K562 (cell line): ENCODE results near the gene RPUSD2. TPM values are rescaled to one million over a fixed set of nuclear protein-coding genes. Genes with fewer than 3 reads are reported as not detected.

Source experiments
- BHLHE40 ChIP-seq: IDR thresholded peaks from 2 replicates; pipeline ENCODE4 v1.6.1; 2011; ENCODE audit warnings: low read length, improper control_type of control experiment
- CBFA2T3 ChIP-seq: fragments of 450-650 bp; IDR thresholded peaks from 2 replicates; pipeline ENCODE4 v1.6.1; 2017
- CBX1 ChIP-seq: sonication (generic); IDR thresholded peaks from 2 replicates; pipeline ENCODE4 v1.6.1; 2016; ENCODE audit warnings: antibody characterized with exemption, low read depth, mild to moderate bottlenecking
- DACH1 ChIP-seq: fragments of 450-650 bp; IDR thresholded peaks from 2 replicates; pipeline ENCODE4 v1.6.1; 2018; ENCODE audit not compliant: partially characterized antibody
- DEAF1 ChIP-seq: fragments of 450-650 bp; formaldehyde crosslinking; IDR thresholded peaks from 2 replicates; pipeline ENCODE4 v1.4.0; 2020; ENCODE audit warnings: mild to moderate bottlenecking, moderate library complexity
- EP400 ChIP-seq: fragments of 450-650 bp; IDR thresholded peaks from 2 replicates; pipeline ENCODE4 v1.6.1; 2017; ENCODE audit warnings: antibody characterized with exemption, mild to moderate bottlenecking, moderate library complexity
- ESRRB ChIP-seq: fragments of 250-450 bp; sonication (Bioruptor Pico); IDR thresholded peaks from 2 replicates; pipeline ENCODE4 v1.5.0; 2020; ENCODE audit warnings: mild to moderate bottlenecking, moderate library complexity, borderline replicate concordance
- HINFP ChIP-seq: fragments of 450-650 bp; conservative IDR thresholded peaks from 2 replicates; pipeline ENCODE4 v1.6.1; 2016; ENCODE audit warnings: missing genetic modification characterization, low read depth, mild to moderate bottlenecking, control low read depth, missing compliant biosample characterization
- IRF9 ChIP-seq: fragments of 450-650 bp; IDR thresholded peaks from 2 replicates; pipeline ENCODE4 v1.6.1; 2016; ENCODE audit warnings: missing biosample characterization, missing genetic modification characterization
- MCM2 ChIP-seq: fragments of 450-650 bp; IDR thresholded peaks from 2 replicates; pipeline ENCODE4 v1.6.1; 2017; ENCODE audit warnings: low read depth, mild to moderate bottlenecking
- NCOA6 ChIP-seq: fragments of 450-650 bp; IDR thresholded peaks from 2 replicates; pipeline ENCODE4 v1.6.1; 2017; ENCODE audit warnings: mild to moderate bottlenecking
- PRPF4 ChIP-seq: fragments of 200-400 bp; formaldehyde crosslinking; IDR thresholded peaks from one replicate; pipeline ENCODE4 v1.6.1; 2017; ENCODE audit warnings: low read length, low read depth, mild to moderate bottlenecking; ENCODE audit not compliant: insufficient read depth, poor library complexity, severe bottlenecking
- RREB1 ChIP-seq: fragments of 250-450 bp; sonication (Bioruptor Pico); IDR thresholded peaks from 2 replicates; pipeline ENCODE4 v1.4.0; 2020
- SRSF7 ChIP-seq: fragments of 200-400 bp; formaldehyde crosslinking; optimal IDR thresholded peaks from 2 replicates; pipeline ENCODE3; 2017; ENCODE audit warnings: mild to moderate bottlenecking, low read depth, low read length
- TCF15 ChIP-seq: fragments of 250-450 bp; sonication (Bioruptor Pico); IDR thresholded peaks from 2 replicates; pipeline ENCODE4 v1.8.0; 2022; ENCODE audit warnings: moderate library complexity, mild to moderate bottlenecking, inconsistent platforms
- ZNF143 ChIP-seq: sonication (generic); formaldehyde crosslinking; IDR thresholded peaks from 2 replicates; pipeline ENCODE4 v1.9.0; 2022; ENCODE audit warnings: mild to moderate bottlenecking, missing genetic modification reagents
- ZNF316 ChIP-seq: fragments of 450-650 bp; IDR thresholded peaks from 2 replicates; pipeline ENCODE4 v1.6.1; 2016
- ZNF431 ChIP-seq: sonication (generic); formaldehyde crosslinking; IDR thresholded peaks from 2 replicates; pipeline ENCODE4 v1.8.0; 2022; ENCODE audit warnings: mild to moderate bottlenecking, missing genetic modification reagents
- polyA plus RNA-seq, 8 experiments: library from polyadenylated mRNA; depleted of rRNA in 4 of 8; stranded (reverse) in 5 of 8; unstranded in 3 of 8; fragments of >200 nt; fragmentation: Nextera tagmentation in 2 of 8; fragmentation: Illumina TruSeq in 1 of 8; extraction: Ambion mirVana in 2 of 8; extraction: Trizol in 1 of 8; gene quantifications; 2 replicates each; pipeline versions ENCODE4 v1.2.1 to v1.2.3, GENCODE V29; 2011 to 2014; ENCODE audit warnings: inconsistent platforms in 1 of 8, missing spikeins in 1 of 8
- total RNA-seq, 7 experiments: library from RNA; depleted of rRNA in 6 of 7; stranded (reverse); fragments of >200 nt in 6 of 7; fragmentation: Illumina TruSeq in 2 of 7; extraction: Trizol in 2 of 7; gene quantifications; 2 replicates each; pipeline versions ENCODE4 v1.2.1 to v1.2.3, GENCODE V29; 2011 to 2021; ENCODE audit warnings: low replicate concordance in 1 of 7

RPUSD2 gene
- total and polyA plus RNA-seq, 9 of the 15 experiments (the other 6 are each of a cell fraction or from before 2014, with no cell fraction given) = 3.7 to 30.2 (median 14.3) TPM

GRCh38 chr15:40593588-40594428, 24.7 kb downstream of the RPUSD2 start, which contains the start of gene KNL1 (continued):
- TF ChIP-seq NCOA6 = peak; percentile 56; the same call in 1 of the 2 replicates
- no peak for TF ChIP-seq ESRRB (CRISPR knock-in tag)
- no peak for TF ChIP-seq ZNF316
- 0 out of 2 replicates have a peak, but pooled peaks have one; percentile 35 for TF ChIP-seq ZNF431 (CRISPR knock-in tag)
- no peak for TF ChIP-seq SRSF7
- peak; percentile 81; the same call in 1 of the 2 replicates for TF ChIP-seq RREB1 (CRISPR knock-in tag)
- no peak for TF ChIP-seq CBFA2T3
- peak; percentile 92 for TF ChIP-seq EP400
- 0 out of 2 replicates have a peak, but pooled peaks have one; percentile 16 for TF ChIP-seq DEAF1 (CRISPR knock-in tag)
- TF ChIP-seq DACH1 = peak; percentile 71
- TF ChIP-seq IRF9 (tag) = peak; percentile 99
- TF ChIP-seq HINFP (tag) = no peak
- no peak for TF ChIP-seq ZNF143 (CRISPR knock-in tag)
- TF ChIP-seq CBX1 = no peak
- peak; percentile 47; the same call in 1 of the 2 replicates for TF ChIP-seq BHLHE40
- no peak for TF ChIP-seq PRPF4
- no peak for TF ChIP-seq TCF15 (CRISPR knock-in tag)
- TF ChIP-seq MCM2 = no peak
